IMR-90 (cell line): ENCODE results near the gene ZNF513. TPM values are rescaled to one million over a fixed set of nuclear protein-coding genes. Genes with fewer than 3 reads are reported as not detected.

Experiments
- ATAC-seq: fragments of 200-7000 bp; cut with Tn5 transposase; 2 replicates; pipeline ENCODE4 v1.9.1; 2020; ENCODE audit warnings: low read depth, mild to moderate bottlenecking, moderate library complexity
- BruUV-seq: library from RNA; stranded (reverse); fragments of 400-500 nt; replicated peaks from 2 replicates; lab custom pipeline; 2021; lab: Mats Ljungman, UMichigan
- CTCF ChIA-PET: fragments of 300-600 bp; formaldehyde crosslinking; extraction: SDS; loops from one replicate; lab custom pipeline; 2021; ENCODE audit warnings: antibody characterized with exemption; lab: Yijun Ruan, JAX
- POLR2A ChIA-PET: fragments of 300-600 bp; sonication (Branson Sonifier 250); formaldehyde crosslinking; loops from one replicate; lab custom pipeline; 2022; ENCODE audit warnings: antibody characterized with exemption; ENCODE audit not compliant: unreplicated experiment; lab: Charles Lee
- DNase-seq: peaks from one replicate; pipeline ENCODE4 v3.0.0; 2013
- H2AFZ ChIP-seq: replicated peaks from 2 replicates; pipeline ENCODE3; 2013; ENCODE audit warnings: low read length, mild to moderate bottlenecking; ENCODE audit not compliant: poor library complexity
- H2AK5ac ChIP-seq: 2 replicates; pipeline ENCODE4 v1.6.1; 2013; ENCODE audit warnings: low read depth, low read length, inconsistent platforms
- H2AK9ac ChIP-seq: replicated peaks from 2 replicates; pipeline ENCODE3; 2013; ENCODE audit warnings: mild to moderate bottlenecking, low read depth, low read length, moderate library complexity; ENCODE audit not compliant: poor library complexity
- H2BK120ac ChIP-seq: 2 replicates; pipeline ENCODE4 v1.6.1; 2013; ENCODE audit warnings: low read depth, low read length, inconsistent platforms
- H2BK15ac ChIP-seq: 3 replicates; pipeline ENCODE4 v1.6.1; 2013; ENCODE audit warnings: low read depth, low read length, inconsistent platforms
- H2BK20ac ChIP-seq: 2 replicates; pipeline ENCODE4 v1.6.1; 2013; ENCODE audit warnings: low read depth, mild to moderate bottlenecking, inconsistent platforms, low read length, moderate library complexity
- H2BK5ac ChIP-seq: 2 replicates; pipeline ENCODE4 v1.6.1; 2013; ENCODE audit warnings: mild to moderate bottlenecking, low read depth, low read length, inconsistent platforms; ENCODE audit not compliant: poor library complexity, severe bottlenecking
- H3K14ac ChIP-seq: replicated peaks from 2 replicates; pipeline ENCODE4 v1.6.1; 2013; ENCODE audit warnings: low read depth, low read length, inconsistent platforms
- H3K18ac ChIP-seq: 2 replicates; pipeline ENCODE4 v1.6.1; 2013; ENCODE audit warnings: low read depth, low read length, control low read depth
- H3K23ac ChIP-seq: 2 replicates; pipeline ENCODE4 v1.6.1; 2013; ENCODE audit warnings: low read depth, low read length, inconsistent platforms
- H3K27ac ChIP-seq: 2 replicates; pipeline ENCODE4 v1.5.1; 2013; ENCODE audit warnings: mild to moderate bottlenecking, control low read depth, low read length; ENCODE audit not compliant: insufficient read depth
- H3K27me3 ChIP-seq: 2 replicates; pipeline ENCODE4 v1.6.1; 2013; ENCODE audit warnings: low read length; ENCODE audit not compliant: control insufficient read depth, insufficient read depth
- H3K36me3 ChIP-seq: 2 replicates; pipeline ENCODE4 v1.6.1; 2013; ENCODE audit warnings: low read length, mixed read lengths; ENCODE audit not compliant: control insufficient read depth, insufficient read depth
- H3K4ac ChIP-seq: 2 replicates; pipeline ENCODE4 v1.6.1; 2013; ENCODE audit warnings: low read depth, low read length, inconsistent platforms
- H3K4me1 ChIP-seq: 2 replicates; pipeline ENCODE4 v1.6.1; 2013; ENCODE audit warnings: low read length, mixed read lengths; ENCODE audit not compliant: control insufficient read depth, insufficient read depth
- H3K4me2 ChIP-seq: 2 replicates; pipeline ENCODE4 v1.6.1; 2013; ENCODE audit warnings: low read depth, mild to moderate bottlenecking, control low read depth, low read length, moderate library complexity
- H3K4me3 ChIP-seq: 2 replicates; pipeline ENCODE4 v1.5.1; 2013; ENCODE audit warnings: low read depth, mild to moderate bottlenecking, control low read depth, low read length, moderate library complexity; ENCODE audit not compliant: insufficient read depth
- H3K56ac ChIP-seq: 2 replicates; pipeline ENCODE4 v1.6.1; 2013; ENCODE audit warnings: low read length, inconsistent platforms; ENCODE audit not compliant: insufficient read depth; ENCODE audit errors: extremely low read depth
- H3K79me1 ChIP-seq, 2 experiments: 2 replicates each; pipeline ENCODE4 v1.6.1; 2013; ENCODE audit warnings: low read length in 2 of 2, inconsistent platforms in 1 of 2, low read depth in 1 of 2
- H3K9ac ChIP-seq: 2 replicates; pipeline ENCODE4 v1.6.1; 2013; ENCODE audit warnings: low read depth, low read length, control low read depth
- H3K9me1 ChIP-seq: 2 replicates; pipeline ENCODE4 v1.6.1; 2013; ENCODE audit warnings: low read length, inconsistent platforms; ENCODE audit not compliant: insufficient read depth
- H3K9me3 ChIP-seq: 2 replicates; pipeline ENCODE4 v1.6.1; 2013; ENCODE audit warnings: low read length; ENCODE audit not compliant: control insufficient read depth, insufficient read depth
- H4K20me1 ChIP-seq: 2 replicates; pipeline ENCODE4 v1.6.1; 2013; ENCODE audit warnings: low read length, inconsistent platforms; ENCODE audit not compliant: insufficient read depth
- H4K5ac ChIP-seq: 2 replicates; pipeline ENCODE4 v1.6.1; 2013; ENCODE audit warnings: mild to moderate bottlenecking, low read depth, low read length, control low read depth
- H4K8ac ChIP-seq, 2 experiments: 2 replicates each; pipeline ENCODE4 v1.6.1; 2013; ENCODE audit warnings: low read depth in 2 of 2, low read length in 2 of 2, control low read depth in 1 of 2, inconsistent platforms in 1 of 2
- H4K91ac ChIP-seq: 2 replicates; pipeline ENCODE4 v1.6.1; 2013; ENCODE audit warnings: low read depth, low read length, inconsistent platforms; ENCODE audit not compliant: insufficient read depth
- BHLHE40 ChIP-seq: fragments of 150-350 bp; IDR thresholded peaks from 2 replicates; pipeline ENCODE4 v1.6.1; 2016; ENCODE audit warnings: mild to moderate bottlenecking, low read depth, low read length
- ELK1 ChIP-seq: fragments of 150-350 bp; IDR thresholded peaks from 2 replicates; pipeline ENCODE4 v1.6.1; 2016; ENCODE audit warnings: low read depth, mild to moderate bottlenecking, low read length, moderate library complexity, borderline replicate concordance
- FOS ChIP-seq: fragments of 150-350 bp; IDR thresholded peaks from 2 replicates; pipeline ENCODE4 v1.6.1; 2016; ENCODE audit warnings: low read depth, low read length
- MXI1 ChIP-seq: IDR thresholded peaks from 2 replicates; pipeline ENCODE4 v1.6.1; 2012; ENCODE audit warnings: low read depth, mild to moderate bottlenecking, low read length, moderate library complexity, borderline replicate concordance
- RCOR1 ChIP-seq: IDR thresholded peaks from 2 replicates; pipeline ENCODE4 v1.6.1; 2012; ENCODE audit warnings: mild to moderate bottlenecking, low read length, improper control_type of control experiment; ENCODE audit not compliant: insufficient replicate concordance
- WGBS, 2 experiments: methylation state at CpG; one replicate each; pipeline versions ENCODE4 v1.1.5 to v1.1.7; 2013; ENCODE audit warnings: missing lambda C conversion rate in 2 of 2; ENCODE audit not compliant: insufficient read length in 1 of 2; ENCODE audit errors: extremely low coverage in 2 of 2; 5-methylcytosine and 5-hydroxymethylcytosine counted together
- dilution Hi-C: fragments of 300-500 bp; cut with HindIII; formaldehyde crosslinking; loops from one replicate; pipeline ENCODE4 v1.14.3; 2018; ENCODE audit warnings: low sequenced_read_pairs; ENCODE audit not compliant: unreplicated experiment
- in situ Hi-C: fragments of 300-500 bp; cut with MboI; formaldehyde crosslinking; loops from 3 replicates; pipeline ENCODE4 v1.14.3; 2019; ENCODE audit warnings: low sequenced_read_pairs, inconsistent platforms, mixed read lengths
- intact Hi-C: fragments of 100-400 bp; cut with micrococcal nuclease; formaldehyde crosslinking; loops from 2 replicates; pipeline ENCODE4 v1.10.0; 2022
- polyA plus RNA-seq, 3 experiments: library from polyadenylated mRNA; depleted of rRNA; stranded (reverse); fragments of >200 nt; gene quantifications; 2 replicates each; pipeline ENCODE4 v1.2.3, GENCODE V29; 2012; ENCODE audit warnings: low replicate concordance in 1 of 3
- total RNA-seq: library from RNA; depleted of rRNA; stranded (reverse); fragments of >200 nt; gene quantifications from 2 replicates; pipeline ENCODE4 v1.2.3, GENCODE V29; 2012
- TF ChIP-seq, protein P1 (sequence below): conservative IDR thresholded peaks from 2 replicates; pipeline ENCODE4 v1.5.1; 2012; ENCODE audit warnings: mild to moderate bottlenecking, low read depth, low read length, improper control_type of control experiment
- TF ChIP-seq, protein P2 (sequence below): fragments of 150-350 bp; IDR thresholded peaks from 2 replicates; pipeline ENCODE4 v1.6.1; 2017; ENCODE audit warnings: mild to moderate bottlenecking, antibody characterized with exemption, low read length, low read depth

Gene ZNF513
- total and polyA plus RNA-seq, 2 of the 4 experiments (the other 2 are of a cell fraction) = 3.4 to 23.7 TPM

DNA sequence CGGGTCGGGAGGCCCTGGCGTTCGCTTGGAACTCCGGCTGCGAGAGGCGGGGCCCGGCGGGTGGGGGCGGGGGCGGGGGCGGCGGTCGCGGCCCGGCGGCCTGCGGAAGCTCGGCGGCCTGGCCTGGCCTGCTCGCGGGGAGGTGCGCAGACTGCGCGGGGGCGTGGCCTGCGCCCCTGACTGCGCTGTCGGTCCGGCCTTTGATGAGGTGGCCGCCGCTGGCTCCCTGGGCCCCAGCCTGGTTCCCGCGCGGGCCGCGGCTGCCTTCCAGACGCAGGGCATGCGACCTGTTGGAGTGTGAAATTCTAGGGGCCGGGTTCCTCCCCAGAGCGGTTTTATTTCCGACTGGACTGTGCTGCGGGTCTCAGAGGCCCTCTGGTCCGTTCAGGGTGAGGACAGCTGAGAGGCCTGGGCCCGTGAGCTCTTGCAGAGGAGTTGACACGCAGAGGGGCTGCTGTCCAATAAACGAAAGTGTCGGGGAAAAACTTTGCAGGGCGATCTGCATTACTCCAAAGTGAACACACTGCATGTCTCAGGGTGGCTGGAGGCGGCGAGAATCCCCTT is 48.5 kb upstream of the ZNF513 start:
- POLR2A ChIA-PET = interaction anchor here (0.9 kb wide), 1 partner anchor 52 kb away, joined by 4 read pairs; no protein-coding TSS in a partner anchor
- 0% methylated on average over 5 of the region's 51 CpGs; no CpG with 5 or more reads in 1 of the 2 experiments for WGBS, 2 experiments

More for the DNA sequence above, 48.5 kb upstream of the ZNF513 start:
- H3K18ac ChIP-seq = no peak overlapping the region; the same call in 1 of the 2 replicates
- H3K4me1 ChIP-seq = peaks cover 8% of the 10 kb centered on the region
- peak overlapping the region; percentile 91 for H2AFZ ChIP-seq
- no peak overlapping the region for H2BK15ac ChIP-seq
- H4K91ac ChIP-seq = peak overlapping the region; percentile 58
- peak; percentile 82 for DNase-seq
- H2BK5ac ChIP-seq = peak overlapping the region; percentile 79
- in situ Hi-C loops (no loop called here), intact Hi-C loops (loop anchor here (1.0 kb wide), 1 partner anchor 20 kb away; the partner anchor contains the start of gene PPM1G), dilution Hi-C loops (no loop called here)
- H4K5ac ChIP-seq = no peak overlapping the region
- peaks cover 6 to 42% of the 10 kb centered on the region in 2 experiments for H3K79me1 ChIP-seq
- peak overlapping the region; percentile 97 for H3K14ac ChIP-seq
- H3K4me3 ChIP-seq = peak overlapping the region; percentile 81
- peak; percentile 85 for ATAC-seq
- H3K23ac ChIP-seq = peak overlapping the region; percentile 92
- peak overlapping the region; percentile 86 for H3K56ac ChIP-seq
- H3K4ac ChIP-seq = peak overlapping the region; percentile 85
- H3K27ac ChIP-seq = peak overlapping the region; percentile 81
- no peak overlapping the region for H2BK20ac ChIP-seq
- peaks cover 45% of the 10 kb centered on the region for H4K20me1 ChIP-seq
- H3K9ac ChIP-seq = peak overlapping the region; percentile 86
- no peaks in the 10 kb centered on the region for H3K27me3 ChIP-seq
- H3K9me3 ChIP-seq = no peaks in the 10 kb centered on the region
- H4K8ac ChIP-seq = peak overlapping the region in 1 of 2 experiments; percentile 58; a peak in 2 of 4 replicates
- no TSS peak for BruUV-seq
- H3K4me2 ChIP-seq = peak overlapping the region; percentile 84
- TF ChIP-seq, protein P1, sequence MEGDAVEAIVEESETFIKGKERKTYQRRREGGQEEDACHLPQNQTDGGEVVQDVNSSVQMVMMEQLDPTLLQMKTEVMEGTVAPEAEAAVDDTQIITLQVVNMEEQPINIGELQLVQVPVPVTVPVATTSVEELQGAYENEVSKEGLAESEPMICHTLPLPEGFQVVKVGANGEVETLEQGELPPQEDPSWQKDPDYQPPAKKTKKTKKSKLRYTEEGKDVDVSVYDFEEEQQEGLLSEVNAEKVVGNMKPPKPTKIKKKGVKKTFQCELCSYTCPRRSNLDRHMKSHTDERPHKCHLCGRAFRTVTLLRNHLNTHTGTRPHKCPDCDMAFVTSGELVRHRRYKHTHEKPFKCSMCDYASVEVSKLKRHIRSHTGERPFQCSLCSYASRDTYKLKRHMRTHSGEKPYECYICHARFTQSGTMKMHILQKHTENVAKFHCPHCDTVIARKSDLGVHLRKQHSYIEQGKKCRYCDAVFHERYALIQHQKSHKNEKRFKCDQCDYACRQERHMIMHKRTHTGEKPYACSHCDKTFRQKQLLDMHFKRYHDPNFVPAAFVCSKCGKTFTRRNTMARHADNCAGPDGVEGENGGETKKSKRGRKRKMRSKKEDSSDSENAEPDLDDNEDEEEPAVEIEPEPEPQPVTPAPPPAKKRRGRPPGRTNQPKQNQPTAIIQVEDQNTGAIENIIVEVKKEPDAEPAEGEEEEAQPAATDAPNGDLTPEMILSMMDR = no peak
- TF ChIP-seq MXI1 (peak; percentile 71; the same call in 1 of the 2 replicates), FOS (no peak), RCOR1 (no peak), ELK1 (no peak), BHLHE40 (0 out of 2 replicates have a peak, but pooled peaks have one; percentile 56)
- TF ChIP-seq, protein P2, sequence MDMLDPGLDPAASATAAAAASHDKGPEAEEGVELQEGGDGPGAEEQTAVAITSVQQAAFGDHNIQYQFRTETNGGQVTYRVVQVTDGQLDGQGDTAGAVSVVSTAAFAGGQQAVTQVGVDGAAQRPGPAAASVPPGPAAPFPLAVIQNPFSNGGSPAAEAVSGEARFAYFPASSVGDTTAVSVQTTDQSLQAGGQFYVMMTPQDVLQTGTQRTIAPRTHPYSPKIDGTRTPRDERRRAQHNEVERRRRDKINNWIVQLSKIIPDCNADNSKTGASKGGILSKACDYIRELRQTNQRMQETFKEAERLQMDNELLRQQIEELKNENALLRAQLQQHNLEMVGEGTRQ = no peak
- peak overlapping the region; percentile 43; the same call in 1 of the 2 replicates for H2AK5ac ChIP-seq
- peak overlapping the region; percentile 98 for H2AK9ac ChIP-seq
- CTCF ChIA-PET = interaction anchor here (0.6 to 1.2 kb wide), 2 partner anchors 21 to 25 kb away, joined by 3 read pairs; no protein-coding TSS in a partner anchor
- peak overlapping the region; percentile 56; the same call in 1 of the 2 replicates for H2BK120ac ChIP-seq
- peaks cover 9% of the 10 kb centered on the region for H3K36me3 ChIP-seq
- 0 out of 2 replicates have a peak, but pooled peaks cover 3% of the 10 kb centered on the region for H3K9me1 ChIP-seq
